HCT116 (cell line): ENCODE data around the gene GPN1. TPM values are rescaled to one million over a fixed set of nuclear protein-coding genes. Genes with fewer than 3 reads are reported as not detected.

Experiments used
- ATAC-seq: fragments of 200-7000 bp; cut with Tn5 transposase; 2 replicates; pipeline ENCODE4 v1.9.1; 2020; ENCODE audit warnings: mild to moderate bottlenecking, moderate library complexity
- BruUV-seq: library from RNA; stranded (reverse); fragments of 400-500 nt; replicated peaks from 2 replicates; lab custom pipeline; 2021; lab: Mats Ljungman, UMichigan
- CTCF ChIA-PET: fragments of 300-600 bp; sonication (Branson Sonifier 250); formaldehyde crosslinking; loops from one replicate; lab custom pipeline; 2021; ENCODE audit warnings: antibody characterized with exemption; lab: Charles Lee
- POLR2A ChIA-PET: fragments of 300-600, 350-600 bp; sonication (Branson Sonifier 250); formaldehyde crosslinking; loops from one replicate; lab custom pipeline; 2021; ENCODE audit warnings: antibody characterized with exemption; lab: Charles Lee
- RAD21 ChIA-PET, 2 experiments: fragments of 300-600 bp; sonication (Branson Sonifier 250); formaldehyde crosslinking; loops; one replicate each; lab custom pipeline; 2023; ENCODE audit warnings: low total read pairs in 2 of 2; ENCODE audit not compliant: uncharacterized antibody in 2 of 2, unreplicated experiment in 2 of 2, low non-redundant PET in 1 of 2; lab: Charles Lee
- DNase-seq: peaks from one replicate; pipeline ENCODE4 v3.0.0-alpha.2; 2010; ENCODE audit warnings: low read depth, low spot score
- H2AFZ ChIP-seq: fragments of 200-600 bp; shearing (Covaris generic), sonication (generic); 2 replicates; pipeline ENCODE4 v1.6.1; 2017; ENCODE audit warnings: low read depth, mixed run types, mixed read lengths, antibody characterized with exemption, low read length; ENCODE audit not compliant: poor library complexity, severe bottlenecking
- H3K27ac ChIP-seq: 2 replicates; pipeline ENCODE4 v1.5.1; 2012; ENCODE audit warnings: low read depth, low read length
- H3K27me3 ChIP-seq: fragments of 200-600 bp; sonication (generic); 2 replicates; pipeline ENCODE4 v1.6.1; 2016; ENCODE audit warnings: mixed run types, low read length, mixed read lengths; ENCODE audit not compliant: insufficient read depth
- H3K36me3 ChIP-seq, 2 experiments: fragments of 200-500 bp in 1 of 2; fragments of 200-600 bp in 1 of 2; sonication (Bioruptor generic) in 1 of 2; sonication (generic) in 1 of 2; 2 replicates each; pipeline versions ENCODE4 v1.5.1 to v1.6.1; 2014 to 2016; ENCODE audit warnings: low read length in 2 of 2, inconsistent platforms in 1 of 2, mixed read lengths in 1 of 2, mixed run types in 1 of 2; ENCODE audit not compliant: insufficient read depth in 2 of 2, control insufficient read depth in 1 of 2
- H3K4me1 ChIP-seq, 2 experiments: fragments of 200-600 bp in 1 of 2; sonication (generic) in 1 of 2; 2 replicates each; pipeline versions ENCODE4 v1.5.1 to v1.6.1; 2012 to 2017; ENCODE audit warnings: low read length in 2 of 2, inconsistent platforms in 1 of 2, mild to moderate bottlenecking in 1 of 2, mixed read lengths in 1 of 2, mixed run types in 1 of 2, moderate library complexity in 1 of 2; ENCODE audit not compliant: insufficient read depth in 2 of 2, control insufficient read depth in 1 of 2
- H3K4me2 ChIP-seq: fragments of 200-600 bp; sonication (generic); 2 replicates; pipeline ENCODE4 v1.6.1; 2017; ENCODE audit warnings: mixed run types, low read length, mixed read lengths
- H3K4me3 ChIP-seq, 2 experiments: fragments of 200-600 bp in 1 of 2; sonication (generic) in 1 of 2; replicated peaks in 1 of 2; 2 replicates each; pipeline ENCODE4 v1.5.1; 2011 to 2016; ENCODE audit warnings: low read length in 2 of 2, control low read depth in 1 of 2, low read depth in 1 of 2, mild to moderate bottlenecking in 1 of 2, mixed read lengths in 1 of 2, mixed run types in 1 of 2
- H3K79me2 ChIP-seq: fragments of 200-600 bp; sonication (generic); 2 replicates; pipeline ENCODE4 v1.6.1; 2017; ENCODE audit warnings: mild to moderate bottlenecking, mixed run types, low read length, moderate library complexity, mixed read lengths; ENCODE audit not compliant: insufficient read depth
- H3K9ac ChIP-seq: fragments of 200-600 bp; sonication (generic); 2 replicates; pipeline ENCODE4 v1.6.1; 2016; ENCODE audit warnings: low read length, mixed read lengths
- H3K9me2 ChIP-seq: fragments of 200-600 bp; sonication (generic), shearing (Covaris generic); 2 replicates; pipeline ENCODE4 v1.6.1; 2017; ENCODE audit warnings: mixed run types, mild to moderate bottlenecking, moderate library complexity; ENCODE audit not compliant: insufficient read depth
- H3K9me3 ChIP-seq, 2 experiments: fragments of 200-500 bp in 1 of 2; fragments of 200-600 bp in 1 of 2; sonication (Bioruptor generic) in 1 of 2; sonication (generic) in 1 of 2; 2 replicates each; pipeline ENCODE4 v1.6.1; 2014 to 2017; ENCODE audit warnings: low read length in 2 of 2, mixed read lengths in 2 of 2, inconsistent platforms in 1 of 2, low read depth in 1 of 2, mild to moderate bottlenecking in 1 of 2, mixed run types in 1 of 2, moderate library complexity in 1 of 2; ENCODE audit not compliant: control insufficient read depth in 1 of 2, insufficient read depth in 1 of 2
- H4K20me1 ChIP-seq: fragments of 200-600 bp; sonication (generic), shearing (Covaris generic); 2 replicates; pipeline ENCODE4 v1.6.1; 2017; ENCODE audit warnings: mixed run types, mild to moderate bottlenecking, moderate library complexity; ENCODE audit not compliant: insufficient read depth
- CBX3 ChIP-seq: IDR thresholded peaks from 2 replicates; pipeline ENCODE4 v1.6.1; 2012; ENCODE audit warnings: low read depth
- CEBPB ChIP-seq: IDR thresholded peaks from 2 replicates; pipeline ENCODE4 v1.6.1; 2012; ENCODE audit warnings: low read depth
- EGR1 ChIP-seq: IDR thresholded peaks from 2 replicates; pipeline ENCODE4 v1.6.1; 2012; ENCODE audit warnings: low read depth
- ELF1 ChIP-seq: IDR thresholded peaks from 2 replicates; pipeline ENCODE4 v1.6.1; 2012; ENCODE audit warnings: low read depth, borderline replicate concordance
- EZH2 ChIP-seq: fragments of 200-600 bp; sonication (generic); IDR thresholded peaks from 2 replicates; pipeline ENCODE4 v1.6.1; 2017; ENCODE audit warnings: antibody characterized with exemption, mixed run types
- EZH2phosphoT487 ChIP-seq: fragments of 200-600 bp; IDR thresholded peaks from 2 replicates; pipeline ENCODE4 v1.6.1; 2018; ENCODE audit warnings: antibody characterized with exemption, borderline replicate concordance
- FOSL1 ChIP-seq: IDR thresholded peaks from 2 replicates; pipeline ENCODE4 v1.6.1; 2012; ENCODE audit warnings: low read depth
- JUND ChIP-seq: IDR thresholded peaks from 2 replicates; pipeline ENCODE4 v1.6.1; 2012
- POLR2A ChIP-seq: IDR thresholded peaks from 2 replicates; pipeline ENCODE4 v1.7.0; 2011; ENCODE audit warnings: borderline replicate concordance; ENCODE audit not compliant: insufficient read depth, insufficient read length; ENCODE audit errors: extremely low read depth
- SIN3A ChIP-seq: IDR thresholded peaks from 2 replicates; pipeline ENCODE4 v1.6.1; 2012; ENCODE audit warnings: low read depth
- SP1 ChIP-seq: IDR thresholded peaks from 2 replicates; pipeline ENCODE4 v1.6.1; 2012; ENCODE audit warnings: low read depth
- YY1 ChIP-seq: IDR thresholded peaks from 2 replicates; pipeline ENCODE4 v1.6.1; 2011; ENCODE audit warnings: low read length, low read depth, moderate library complexity, mild to moderate bottlenecking; ENCODE audit not compliant: insufficient replicate concordance; ENCODE audit errors: extremely low read depth
- ZFX ChIP-seq: fragments of 450-650 bp; IDR thresholded peaks from 2 replicates; pipeline ENCODE4 v1.6.1; 2017
- ZNF274 ChIP-seq: fragments of 200-500 bp; sonication (Bioruptor generic); IDR thresholded peaks from 2 replicates; pipeline ENCODE4 v1.6.1; 2014; ENCODE audit warnings: mild to moderate bottlenecking, low read depth, low read length, inconsistent platforms
- intact Hi-C: fragments of 100-400 bp; cut with micrococcal nuclease; formaldehyde crosslinking; loops from 2 replicates; pipeline ENCODE4 v1.10.0; 2022
- total RNA-seq: library from RNA; stranded (reverse); gene quantifications from one replicate; pipeline ENCODE4 v1.2.1, GENCODE V29; 2021; ENCODE audit not compliant: unreplicated experiment
- TF ChIP-seq, protein P1 (sequence below): IDR thresholded peaks from 2 replicates; pipeline ENCODE4 v1.6.1; 2012
- TF ChIP-seq, protein P2 (sequence below): IDR thresholded peaks from 2 replicates; pipeline ENCODE4 v1.6.1; 2012

The GPN1 gene
- total RNA-seq, 1 experiment from 2014 or later = 34.3 TPM

DNA sequence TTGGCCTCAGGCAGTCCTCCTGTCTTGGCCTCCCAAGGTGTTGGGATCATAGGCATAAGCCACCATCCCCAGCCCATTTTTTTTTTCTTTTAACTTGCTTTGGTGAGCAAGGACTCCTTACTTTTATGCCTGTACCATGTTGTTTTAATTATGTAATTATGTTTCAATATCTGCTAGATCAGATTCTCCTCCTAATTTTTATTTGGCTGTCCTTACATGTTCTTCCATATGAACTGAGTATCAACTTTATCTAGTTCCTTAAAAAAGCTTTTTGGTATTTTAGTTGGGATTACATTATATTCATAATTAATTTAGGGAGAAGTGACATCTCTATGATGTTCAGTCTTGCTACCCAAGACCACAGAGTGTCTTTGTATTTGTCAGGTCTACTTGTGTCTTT, 16.3 kb downstream of the GPN1 start:
- H3K4me2 ChIP-seq = no peak overlapping the region
- TF ChIP-seq, protein P1, sequence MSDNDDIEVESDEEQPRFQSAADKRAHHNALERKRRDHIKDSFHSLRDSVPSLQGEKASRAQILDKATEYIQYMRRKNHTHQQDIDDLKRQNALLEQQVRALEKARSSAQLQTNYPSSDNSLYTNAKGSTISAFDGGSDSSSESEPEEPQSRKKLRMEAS = no peak
- TF ChIP-seq POLR2A = no peak
- TF ChIP-seq SP1 = no peak
- no peak for TF ChIP-seq YY1
- TF ChIP-seq CEBPB = no peak
- no peak for TF ChIP-seq EZH2
- no peak for TF ChIP-seq CBX3
- no peak for TF ChIP-seq SIN3A
- no peak for TF ChIP-seq EZH2phosphoT487
- TF ChIP-seq ZFX = no peak
- TF ChIP-seq JUND = no peak
- no peak for TF ChIP-seq EGR1
- no peak for TF ChIP-seq ZNF274
- no peak for TF ChIP-seq FOSL1
- no peak for TF ChIP-seq ELF1
- TF ChIP-seq, protein P2, sequence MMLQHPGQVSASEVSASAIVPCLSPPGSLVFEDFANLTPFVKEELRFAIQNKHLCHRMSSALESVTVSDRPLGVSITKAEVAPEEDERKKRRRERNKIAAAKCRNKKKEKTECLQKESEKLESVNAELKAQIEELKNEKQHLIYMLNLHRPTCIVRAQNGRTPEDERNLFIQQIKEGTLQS = no peak
- TF ChIP-seq, all 23 proteins: peak for 0
- CTCF ChIA-PET = no interaction called here
- no peaks in the 10 kb centered on the region for H3K27me3 ChIP-seq
- no peaks in the 10 kb centered on the region for H3K4me1 ChIP-seq
- ATAC-seq (no peak), DNase-seq (no peak)
- H2AFZ ChIP-seq = no peak overlapping the region
- H3K36me3 ChIP-seq = peaks cover 22 to 25% of the 10 kb centered on the region in 2 experiments; a peak in 3 of 4 replicates
- POLR2A ChIA-PET = no interaction called here
- H3K9me3 ChIP-seq = no peaks in the 10 kb centered on the region
- no peak overlapping the region for H3K4me3 ChIP-seq
- no TSS peak for BruUV-seq
- H4K20me1 ChIP-seq = no peaks in the 10 kb centered on the region
- intact Hi-C loops = no loop called here
- H3K79me2 ChIP-seq = no peaks in the 10 kb centered on the region
- no peaks in the 10 kb centered on the region for H3K9me2 ChIP-seq
- no peak overlapping the region for H3K27ac ChIP-seq
- H3K9ac ChIP-seq = no peak overlapping the region
- RAD21 ChIA-PET = interaction anchor here in 1 of 2 experiments (0.6 kb wide), 1 partner anchor 1445 kb away, joined by 3 read pairs; no protein-coding TSS in a partner anchor
